HepG2 (cell line): ENCODE results near the gene TRAF4. TPM values are rescaled to one million over a fixed set of nuclear protein-coding genes. Genes with fewer than 3 reads are reported as not detected.

Experiments used
- AKNA ChIP-seq: sonication (generic); formaldehyde crosslinking; IDR thresholded peaks from 2 replicates; pipeline ENCODE4 v1.4.0; 2020; ENCODE audit warnings: missing genetic modification reagents, borderline replicate concordance
- ARNT2 ChIP-seq: sonication (generic); formaldehyde crosslinking; IDR thresholded peaks from 2 replicates; pipeline ENCODE4 v1.8.0; 2022; ENCODE audit warnings: mild to moderate bottlenecking, low read depth, missing genetic modification reagents, moderate library complexity
- ATF7 ChIP-seq, 2 experiments: fragments of 450-650 bp in 1 of 2; sonication (generic) in 1 of 2; formaldehyde crosslinking in 1 of 2; IDR thresholded peaks; 2 replicates each; pipeline versions ENCODE4 v1.4.0 to v1.6.1; 2016 to 2020; ENCODE audit warnings: antibody characterized with exemption in 1 of 2, mild to moderate bottlenecking in 1 of 2, missing genetic modification reagents in 1 of 2
- ELF3 ChIP-seq: IDR thresholded peaks from 2 replicates; pipeline ENCODE4 v1.6.1; 2016; ENCODE audit warnings: missing genetic modification reagents, missing compliant biosample characterization
- HDAC1 ChIP-seq: sonication (generic); formaldehyde crosslinking; IDR thresholded peaks from 2 replicates; pipeline ENCODE4 v1.5.1; 2020; ENCODE audit warnings: mild to moderate bottlenecking, missing genetic modification reagents
- PRDM4 ChIP-seq: sonication (generic); formaldehyde crosslinking; IDR thresholded peaks from 2 replicates; pipeline ENCODE4 v1.9.0; 2021; ENCODE audit warnings: missing genetic modification reagents, borderline replicate concordance
- RNF2 ChIP-seq: fragments of 450-650 bp; conservative IDR thresholded peaks from 2 replicates; pipeline ENCODE4 v1.6.1; 2016; ENCODE audit warnings: low read depth
- RORA ChIP-seq: sonication (generic); formaldehyde crosslinking; IDR thresholded peaks from 2 replicates; pipeline ENCODE4 v1.5.0; 2020; ENCODE audit warnings: mild to moderate bottlenecking, missing genetic modification reagents, moderate library complexity
- SMC3 ChIP-seq: IDR thresholded peaks from 2 replicates; pipeline ENCODE4 v1.6.1; 2011; ENCODE audit warnings: low read length, improper control_type of control experiment
- SOX5 ChIP-seq: IDR thresholded peaks from 2 replicates; pipeline ENCODE4 v1.6.1; 2016; ENCODE audit warnings: borderline replicate concordance
- TERF1 ChIP-seq: sonication (generic); formaldehyde crosslinking; IDR thresholded peaks from 2 replicates; pipeline ENCODE4 v1.8.0; 2022; ENCODE audit warnings: mild to moderate bottlenecking, missing genetic modification reagents, moderate library complexity
- ZNF83 ChIP-seq: sonication (generic); formaldehyde crosslinking; IDR thresholded peaks from 2 replicates; pipeline ENCODE4 v1.4.0; 2020; ENCODE audit warnings: missing genetic modification reagents, mild to moderate bottlenecking, borderline replicate concordance
- polyA plus RNA-seq, 8 experiments: library from polyadenylated mRNA; depleted of rRNA in 3 of 8; stranded (reverse) in 7 of 8; unstranded in 1 of 8; fragments of >200 nt; fragmentation: Illumina TruSeq in 4 of 8; extraction: Trizol in 4 of 8; gene quantifications; 2 replicates each; pipeline versions ENCODE4 v1.2.1 to v1.2.3, GENCODE V29; 2011 to 2016; ENCODE audit warnings: low read depth in 4 of 8, missing spikeins in 1 of 8, mixed read lengths in 1 of 8; ENCODE audit not compliant: insufficient read depth in 1 of 8
- total RNA-seq, 5 experiments: library from RNA; depleted of rRNA; stranded (reverse); fragments of >200 nt; fragmentation: Illumina TruSeq; extraction: Trizol; gene quantifications; 2 replicates each; pipeline ENCODE4 v1.2.3, GENCODE V29; 2016; ENCODE audit warnings: low read depth in 1 of 5
- TF ChIP-seq, protein P1 (sequence below): sonication (generic); formaldehyde crosslinking; IDR thresholded peaks from 2 replicates; pipeline ENCODE4 v1.8.0; 2022; ENCODE audit warnings: missing genetic modification reagents, mild to moderate bottlenecking, borderline replicate concordance

The TRAF4 gene
- total and polyA plus RNA-seq, 2 of the 13 experiments (the other 11 are each of a cell fraction or from before 2014, with no cell fraction given) = 86.0 to 89.9 TPM

DNA sequence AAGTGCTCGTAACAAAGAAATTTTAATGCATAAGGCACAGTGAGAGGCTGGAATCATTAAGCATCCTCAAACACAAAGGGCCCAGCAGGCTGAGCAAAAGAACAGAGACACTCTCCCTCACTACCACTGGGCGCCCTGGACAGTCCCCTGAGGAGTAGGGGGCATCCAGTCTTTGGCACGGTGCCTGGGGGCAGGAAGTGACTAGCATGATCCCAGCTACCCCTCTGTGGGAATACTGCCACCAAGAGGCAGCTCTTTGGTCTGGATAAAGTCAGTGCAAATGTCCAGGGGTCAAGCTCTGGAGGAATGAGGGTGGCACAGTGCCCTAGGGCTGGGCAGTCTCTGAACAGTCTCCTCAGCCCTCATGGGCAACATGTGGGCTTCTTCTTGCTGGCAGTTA, 29.5 kb upstream of the TRAF4 start (continued):
- TF ChIP-seq AKNA (CRISPR knock-in tag) = no peak
- no peak for TF ChIP-seq SOX5 (CRISPR knock-in tag)
- no peak for TF ChIP-seq RNF2
- no peak for TF ChIP-seq TERF1 (CRISPR knock-in tag)
- no peak for TF ChIP-seq HDAC1 (CRISPR knock-in tag)
- TF ChIP-seq PRDM4 (CRISPR knock-in tag) = no peak
- TF ChIP-seq, protein P1, sequence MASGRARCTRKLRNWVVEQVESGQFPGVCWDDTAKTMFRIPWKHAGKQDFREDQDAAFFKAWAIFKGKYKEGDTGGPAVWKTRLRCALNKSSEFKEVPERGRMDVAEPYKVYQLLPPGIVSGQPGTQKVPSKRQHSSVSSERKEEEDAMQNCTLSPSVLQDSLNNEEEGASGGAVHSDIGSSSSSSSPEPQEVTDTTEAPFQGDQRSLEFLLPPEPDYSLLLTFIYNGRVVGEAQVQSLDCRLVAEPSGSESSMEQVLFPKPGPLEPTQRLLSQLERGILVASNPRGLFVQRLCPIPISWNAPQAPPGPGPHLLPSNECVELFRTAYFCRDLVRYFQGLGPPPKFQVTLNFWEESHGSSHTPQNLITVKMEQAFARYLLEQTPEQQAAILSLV (CRISPR knock-in tag) = no peak
- TF ChIP-seq RORA (CRISPR knock-in tag) = no peak
- TF ChIP-seq ZNF83 (CRISPR knock-in tag) = no peak
- 0 out of 2 replicates have a peak, but pooled peaks have one; percentile 10 for TF ChIP-seq SMC3
- TF ChIP-seq ELF3 (CRISPR knock-in tag) = no peak
- no peak for TF ChIP-seq ARNT2 (CRISPR knock-in tag)
- no peak for TF ChIP-seq ATF7 (IDR thresholded peaks at IDR 0.05)
- no peak for TF ChIP-seq ATF7 (CRISPR knock-in tag; IDR thresholded peaks at IDR 0.05)
